HFF-Myc (cell line): ENCODE results near the gene IL13RA1.

Experiments
- DNase-seq: peaks from one replicate; pipeline ENCODE4 v3.0.0-alpha.2; 2011; ENCODE audit warnings: low read depth; ENCODE audit errors: extremely low read depth
- H3K4me3 ChIP-seq: replicated peaks from 2 replicates; pipeline ENCODE4 v1.5.1; 2011; ENCODE audit warnings: low read depth, mild to moderate bottlenecking, control low read depth, low read length
- CTCF ChIP-seq: IDR thresholded peaks from 2 replicates; pipeline ENCODE4 v1.5.1; 2012; ENCODE audit warnings: mild to moderate bottlenecking, low read depth, low read length, control low read depth; ENCODE audit errors: missing control alignments

Gene IL13RA1

GRCh38 chrX:118740276-118740889 lies 13.0 kb downstream of the IL13RA1 start:
- H3K4me3 ChIP-seq = no peak overlapping the region
- TF ChIP-seq CTCF = no peak
- no peak for DNase-seq

- H3K4me3 ChIP-seq = no peak overlapping the region
- no peak for DNase-seq
- no peak for TF ChIP-seq CTCF
Observed at GRCh38 chrX:118742176-118742575, 14.8 kb downstream of the IL13RA1 start.

GRCh38 chrX:118745570-118745969 lies 18.2 kb downstream of the IL13RA1 start:
- no peak for TF ChIP-seq CTCF
- H3K4me3 ChIP-seq = no peak overlapping the region
- no peak for DNase-seq

GRCh38 chrX:118751950-118752783 lies 24.8 kb downstream of the IL13RA1 start:
- no peak for TF ChIP-seq CTCF
- no peak overlapping the region for H3K4me3 ChIP-seq
- DNase-seq = no peak

- DNase-seq = no peak
- no peak overlapping the region for H3K4me3 ChIP-seq
- no peak for TF ChIP-seq CTCF
Observed at GRCh38 chrX:118755633-118756032, 28.2 kb downstream of the IL13RA1 start.

GRCh38 chrX:118756101-118756500 lies 28.7 kb downstream of the IL13RA1 start:
- no peak for DNase-seq
- H3K4me3 ChIP-seq = no peak overlapping the region
- no peak for TF ChIP-seq CTCF

GRCh38 chrX:118758511-118758910 lies 31.1 kb downstream of the IL13RA1 start:
- H3K4me3 ChIP-seq = no peak overlapping the region
- TF ChIP-seq CTCF = no peak
- DNase-seq = no peak
